ENCODE results near the gene MCRIP1. TPM values are rescaled to one million over a fixed set of nuclear protein-coding genes. Genes with fewer than 3 reads are reported as not detected.
A peak's percentile ranks its signal among the peaks of the same experiment; 100 is the strongest.

MCRIP1 gene
- polyA plus RNA-seq, 1 of the 3 experiments (the other 2 are of a cell fraction) = 156 TPM

DNA sequence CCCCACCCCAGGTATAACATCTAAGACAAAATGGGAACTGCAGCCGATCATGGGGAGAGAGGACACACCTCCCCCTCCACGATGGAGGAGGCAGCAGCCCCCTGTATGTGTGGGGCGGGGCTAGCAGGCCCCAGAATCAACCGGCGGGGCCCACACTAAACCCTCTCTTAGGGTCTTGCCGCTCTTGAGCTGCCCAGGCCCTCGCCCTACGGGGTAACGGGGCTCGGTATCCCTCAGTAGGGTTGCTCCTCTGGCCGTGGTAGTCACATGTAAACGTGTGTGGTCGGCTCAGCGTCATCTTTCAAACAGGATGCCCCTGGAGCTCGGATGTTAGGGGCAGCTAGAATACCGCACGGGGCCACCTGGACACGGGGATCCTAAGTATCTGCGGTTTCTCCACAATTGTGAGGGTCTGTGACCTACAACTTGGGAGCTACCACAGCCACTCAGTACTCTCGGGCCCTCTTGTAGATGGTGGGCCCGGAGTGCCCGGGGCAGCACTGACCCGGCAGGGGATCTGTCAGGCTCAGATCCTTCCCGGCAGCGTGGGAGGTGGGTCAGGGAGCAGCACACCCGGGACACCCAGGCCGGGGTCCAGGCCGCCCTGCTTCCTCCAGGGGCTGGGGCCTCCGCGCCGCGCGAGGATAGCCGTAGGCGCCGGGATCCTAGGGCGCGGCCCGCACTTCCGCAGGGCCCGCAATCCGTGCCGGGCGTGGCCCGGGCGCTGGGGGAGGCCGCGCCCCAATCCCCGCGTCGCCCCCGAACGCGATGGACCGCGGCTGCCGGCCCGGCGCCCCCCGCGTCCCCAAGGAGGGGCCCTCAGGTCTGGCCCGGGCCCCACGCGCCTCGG, 37.3 kb upstream of the MCRIP1 start:
- Histone ChIP-seq H3K9me2 (no peaks in the 10 kb centered on the region), H3F3A (replicated peaks; ENCODE audit: insufficient read depth) (peaks cover 79% of the 10 kb centered on the region), H3K4me2 (peak overlapping the region; percentile 99), H3K36me3 (replicated peaks in 1 of 2; ENCODE audit: control insufficient read depth in 1 of 2, insufficient read depth in 2 of 2, low read length in 1 of 2) (peaks cover 26 to 29% of the 10 kb centered on the region in 2 experiments), H3K4me1 (ENCODE audit: control insufficient read depth in 1 of 2, insufficient read depth in 2 of 2, low read depth in 1 of 2, low read length in 1 of 2) (peaks cover 24 to 51% of the 10 kb centered on the region in 2 experiments; a peak in 3 of 4 replicates), H2AFZ (ENCODE audit: low read depth) (no peak overlapping the region), H3K27me3 (ENCODE audit: insufficient read depth) (no peaks in the 10 kb centered on the region), H3K4me3 (ENCODE audit: low read depth in 2 of 2, low read length in 1 of 2) (peak overlapping the region; percentile 83 to 97), H4K20me1 (ENCODE audit: insufficient read depth) (peaks cover 40% of the 10 kb centered on the region), H3K9ac (peak overlapping the region; percentile 98), H3K79me2 (ENCODE audit: insufficient read depth) (peaks cover 56% of the 10 kb centered on the region), H3K27ac (ENCODE audit: low read depth in 2 of 2, low read length in 1 of 2) (peak overlapping the region; percentile 86 to 95), H3K9me3 (no peaks in the 10 kb centered on the region)
- CTCF ChIA-PET = interaction anchor here (0.8 to 6.9 kb wide), 45 partner anchors 9 to 229 kb away, joined by 3 to 54 read pairs (median 8); partner anchors contain the start of genes ALYREF, ANAPC11, CENPX and DCXR
- WGBS (ENCODE audit: low lambda C conversion rate) = under 1% methylated on average over 21 of the region's 65 CpGs
- peak; percentile 74 for DNase-seq
- TF ChIP-seq, protein P1, sequence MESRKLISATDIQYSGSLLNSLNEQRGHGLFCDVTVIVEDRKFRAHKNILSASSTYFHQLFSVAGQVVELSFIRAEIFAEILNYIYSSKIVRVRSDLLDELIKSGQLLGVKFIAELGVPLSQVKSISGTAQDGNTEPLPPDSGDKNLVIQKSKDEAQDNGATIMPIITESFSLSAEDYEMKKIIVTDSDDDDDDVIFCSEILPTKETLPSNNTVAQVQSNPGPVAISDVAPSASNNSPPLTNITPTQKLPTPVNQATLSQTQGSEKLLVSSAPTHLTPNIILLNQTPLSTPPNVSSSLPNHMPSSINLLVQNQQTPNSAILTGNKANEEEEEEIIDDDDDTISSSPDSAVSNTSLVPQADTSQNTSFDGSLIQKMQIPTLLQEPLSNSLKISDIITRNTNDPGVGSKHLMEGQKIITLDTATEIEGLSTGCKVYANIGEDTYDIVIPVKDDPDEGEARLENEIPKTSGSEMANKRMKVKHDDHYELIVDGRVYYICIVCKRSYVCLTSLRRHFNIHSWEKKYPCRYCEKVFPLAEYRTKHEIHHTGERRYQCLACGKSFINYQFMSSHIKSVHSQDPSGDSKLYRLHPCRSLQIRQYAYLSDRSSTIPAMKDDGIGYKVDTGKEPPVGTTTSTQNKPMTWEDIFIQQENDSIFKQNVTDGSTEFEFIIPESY (IDR thresholded peaks at IDR 0.05; ENCODE audit: borderline replicate concordance, low read depth) = no peak
- TF ChIP-seq, protein P2, sequence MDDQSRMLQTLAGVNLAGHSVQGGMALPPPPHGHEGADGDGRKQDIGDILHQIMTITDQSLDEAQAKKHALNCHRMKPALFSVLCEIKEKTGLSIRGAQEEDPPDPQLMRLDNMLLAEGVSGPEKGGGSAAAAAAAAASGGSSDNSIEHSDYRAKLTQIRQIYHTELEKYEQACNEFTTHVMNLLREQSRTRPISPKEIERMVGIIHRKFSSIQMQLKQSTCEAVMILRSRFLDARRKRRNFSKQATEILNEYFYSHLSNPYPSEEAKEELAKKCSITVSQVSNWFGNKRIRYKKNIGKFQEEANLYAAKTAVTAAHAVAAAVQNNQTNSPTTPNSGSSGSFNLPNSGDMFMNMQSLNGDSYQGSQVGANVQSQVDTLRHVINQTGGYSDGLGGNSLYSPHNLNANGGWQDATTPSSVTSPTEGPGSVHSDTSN (IDR thresholded peaks at IDR 0.05) = peak; percentile 2
- TF ChIP-seq YY1 (IDR thresholded peaks at IDR 0.05; ENCODE audit: low read depth) (peak; percentile 40; the same call in 1 of the 2 replicates), NRF1 (IDR thresholded peaks at IDR 0.05; ENCODE audit: low read depth, low read length) (no peak), MXI1 (IDR thresholded peaks at IDR 0.05; ENCODE audit: low read depth, low read length) (peak; percentile 75), RCOR1 (IDR thresholded peaks at IDR 0.05; ENCODE audit: low read length) (no peak), CHD2 (IDR thresholded peaks at IDR 0.05; ENCODE audit: low read length, partially characterized antibody) (no peak), SIN3A (IDR thresholded peaks at IDR 0.05; ENCODE audit: borderline replicate concordance, low read depth, low read length) (peak; percentile 10; the same call in 1 of the 2 replicates), TEAD4 (IDR thresholded peaks at IDR 0.05; ENCODE audit: borderline replicate concordance, insufficient read depth) (no peak), GABPA (IDR thresholded peaks at IDR 0.05; ENCODE audit: low read depth) (0 out of 2 replicates have a peak, but pooled peaks have one; percentile 12), ELF1 (IDR thresholded peaks at IDR 0.05) (peak; percentile 25; the same call in 1 of the 2 replicates), FOSL2 (IDR thresholded peaks at IDR 0.05; ENCODE audit: borderline replicate concordance, low read depth) (no peak), POLR2AphosphoS5 (IDR thresholded peaks at IDR 0.05; ENCODE audit: low read depth, low read length) (peak; percentile 34; the same call in 1 of the 2 replicates), FOXJ3 (CRISPR knock-in tag; IDR thresholded peaks at IDR 0.05) (0 out of 2 replicates have a peak, but pooled peaks have one; percentile 14), EP300 (IDR thresholded peaks at IDR 0.05; ENCODE audit: borderline replicate concordance in 1 of 2, low read depth in 1 of 2, low read length in 1 of 2) (no peak), TAF1 (IDR thresholded peaks at IDR 0.05; ENCODE audit: borderline replicate concordance, low read depth, low read length) (no peak), SMC3 (IDR thresholded peaks at IDR 0.05; ENCODE audit: low read depth, low read length) (no peak)
- TF ChIP-seq, protein P3, sequence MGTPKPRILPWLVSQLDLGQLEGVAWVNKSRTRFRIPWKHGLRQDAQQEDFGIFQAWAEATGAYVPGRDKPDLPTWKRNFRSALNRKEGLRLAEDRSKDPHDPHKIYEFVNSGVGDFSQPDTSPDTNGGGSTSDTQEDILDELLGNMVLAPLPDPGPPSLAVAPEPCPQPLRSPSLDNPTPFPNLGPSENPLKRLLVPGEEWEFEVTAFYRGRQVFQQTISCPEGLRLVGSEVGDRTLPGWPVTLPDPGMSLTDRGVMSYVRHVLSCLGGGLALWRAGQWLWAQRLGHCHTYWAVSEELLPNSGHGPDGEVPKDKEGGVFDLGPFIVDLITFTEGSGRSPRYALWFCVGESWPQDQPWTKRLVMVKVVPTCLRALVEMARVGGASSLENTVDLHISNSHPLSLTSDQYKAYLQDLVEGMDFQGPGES (IDR thresholded peaks at IDR 0.05; ENCODE audit: low read depth, low read length) = no peak
- TF ChIP-seq, protein P4, sequence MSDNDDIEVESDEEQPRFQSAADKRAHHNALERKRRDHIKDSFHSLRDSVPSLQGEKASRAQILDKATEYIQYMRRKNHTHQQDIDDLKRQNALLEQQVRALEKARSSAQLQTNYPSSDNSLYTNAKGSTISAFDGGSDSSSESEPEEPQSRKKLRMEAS (IDR thresholded peaks at IDR 0.05; ENCODE audit: low read depth) = peak; percentile 49
- POLR2A ChIA-PET = interaction anchor here (0.6 to 2.5 kb wide), 14 partner anchors 9 to 363 kb away, joined by 3 to 16 read pairs (median 3); partner anchors contain the start of genes ALYREF, ANAPC11, ARL16 and HGS
